COR-L47 (cell line): ENCODE measurements around the gene KLHDC8B.

Experiments used
- DNase-seq: peaks from one replicate; lab custom pipeline; 2025; lab: John Stamatoyannopoulos, UW

The KLHDC8B gene

DNA sequence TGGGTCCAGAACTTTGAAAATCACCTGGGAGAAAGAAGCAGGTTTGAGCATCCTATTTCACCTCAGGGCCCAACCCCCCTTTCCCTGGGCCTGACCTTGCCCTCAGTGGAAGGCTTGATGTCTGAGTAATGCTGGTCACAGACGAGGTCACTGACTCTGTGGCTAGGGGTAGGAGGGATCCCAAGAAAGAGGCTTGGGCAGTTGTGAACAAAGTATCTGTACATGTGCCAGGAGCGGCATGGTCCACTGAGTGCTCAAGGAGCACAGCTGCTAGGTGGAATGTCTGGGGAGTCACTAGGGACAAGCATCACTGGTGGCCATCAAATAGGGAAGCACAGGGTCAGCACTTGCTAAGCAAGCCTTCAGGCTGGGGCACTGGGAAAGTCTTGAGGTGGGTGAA, 12.6 kb upstream of the KLHDC8B start:
- DNase-seq: no peak

GRCh38 chr3:49161197-49161596, 10.2 kb upstream of the KLHDC8B start:
- no peak for DNase-seq

DNA sequence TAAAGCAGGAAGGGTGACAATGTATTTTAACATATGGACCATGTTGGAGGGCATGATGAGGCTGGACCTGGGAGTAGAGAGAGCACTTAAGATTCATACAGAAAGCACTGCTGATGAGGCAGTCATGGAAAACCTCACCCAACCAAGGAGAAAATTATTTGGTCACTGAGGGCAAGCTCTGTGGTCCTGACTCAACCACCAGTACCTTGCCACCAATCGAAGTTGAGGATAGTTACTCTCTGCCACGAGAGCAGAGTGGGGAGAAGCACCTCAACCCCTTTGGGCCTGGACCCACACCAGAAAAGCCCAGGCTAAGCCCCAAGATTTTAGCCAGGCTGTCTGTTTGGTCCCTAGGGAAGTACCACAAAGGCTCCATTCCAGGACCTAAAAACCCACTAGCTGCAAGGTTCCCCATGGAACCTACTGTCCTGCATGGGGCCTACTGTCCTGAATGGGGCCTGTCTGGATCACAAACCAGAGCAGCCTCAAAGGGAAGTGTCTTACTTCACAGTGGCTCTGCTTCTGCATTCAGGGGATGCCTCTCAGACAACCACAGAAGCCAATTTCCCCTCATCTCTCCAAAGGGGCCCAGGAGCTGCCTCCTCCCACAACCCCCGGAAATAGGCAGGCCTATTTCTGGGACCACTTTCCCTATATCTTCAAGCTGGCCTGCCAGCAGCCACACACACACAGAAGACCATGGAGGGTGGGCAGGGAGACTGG, 9.4 kb upstream of the KLHDC8B start:
- no peak for DNase-seq

DNA sequence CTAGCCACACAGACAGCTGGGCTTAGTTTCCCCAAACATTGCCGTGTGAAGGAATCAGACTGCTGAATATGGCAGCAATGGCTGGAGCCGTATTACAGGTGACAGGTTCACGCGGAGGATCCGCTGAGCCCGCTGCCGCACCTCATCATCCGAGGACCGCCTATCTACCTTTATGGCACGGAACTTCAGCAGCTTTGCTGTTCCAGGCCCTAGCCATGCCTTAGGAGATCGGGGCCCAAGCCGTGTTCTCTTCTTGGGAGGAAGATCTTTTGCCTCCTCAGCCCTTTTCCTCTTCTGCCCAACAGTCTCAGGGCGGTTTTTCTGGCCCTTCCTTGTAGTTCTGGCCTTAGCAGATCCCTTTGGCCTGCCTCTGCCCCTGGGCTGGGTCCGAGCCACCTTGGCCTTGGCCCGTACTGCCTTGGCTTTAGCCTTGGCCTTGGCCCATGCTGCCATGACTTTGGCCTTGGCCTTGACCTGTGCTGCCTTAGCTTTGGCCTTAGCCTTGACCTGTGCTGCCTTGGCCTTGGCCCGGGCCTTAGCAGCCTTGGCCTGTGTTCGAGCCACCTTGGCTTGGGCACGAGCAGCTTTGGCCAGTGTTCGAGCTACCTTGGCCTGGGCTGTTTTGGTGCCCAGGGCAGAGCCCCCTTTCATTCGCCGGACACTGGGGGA, 8.5 kb upstream of the KLHDC8B start:
- no peak for DNase-seq

DNA sequence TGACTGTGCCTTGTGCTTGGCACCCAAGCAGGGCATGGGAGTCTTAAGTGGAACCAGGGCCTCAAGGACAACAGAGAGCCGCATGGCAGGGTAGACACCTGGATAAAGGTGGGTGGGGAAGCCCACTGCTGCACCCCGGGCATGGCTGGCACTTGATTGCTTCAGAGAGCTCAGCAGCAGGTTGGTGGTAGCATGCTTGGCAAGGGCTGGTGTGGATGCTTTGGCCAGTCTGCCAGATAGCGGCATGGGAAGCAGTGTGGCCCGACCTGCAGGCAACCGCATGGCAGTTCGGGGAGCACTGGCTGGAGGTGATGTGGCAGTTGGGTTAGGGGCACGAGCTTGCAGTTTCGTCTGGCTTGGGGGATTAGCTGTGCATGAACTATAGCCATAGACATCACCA, 7.8 kb upstream of the KLHDC8B start:
- DNase-seq: no peak

DNA sequence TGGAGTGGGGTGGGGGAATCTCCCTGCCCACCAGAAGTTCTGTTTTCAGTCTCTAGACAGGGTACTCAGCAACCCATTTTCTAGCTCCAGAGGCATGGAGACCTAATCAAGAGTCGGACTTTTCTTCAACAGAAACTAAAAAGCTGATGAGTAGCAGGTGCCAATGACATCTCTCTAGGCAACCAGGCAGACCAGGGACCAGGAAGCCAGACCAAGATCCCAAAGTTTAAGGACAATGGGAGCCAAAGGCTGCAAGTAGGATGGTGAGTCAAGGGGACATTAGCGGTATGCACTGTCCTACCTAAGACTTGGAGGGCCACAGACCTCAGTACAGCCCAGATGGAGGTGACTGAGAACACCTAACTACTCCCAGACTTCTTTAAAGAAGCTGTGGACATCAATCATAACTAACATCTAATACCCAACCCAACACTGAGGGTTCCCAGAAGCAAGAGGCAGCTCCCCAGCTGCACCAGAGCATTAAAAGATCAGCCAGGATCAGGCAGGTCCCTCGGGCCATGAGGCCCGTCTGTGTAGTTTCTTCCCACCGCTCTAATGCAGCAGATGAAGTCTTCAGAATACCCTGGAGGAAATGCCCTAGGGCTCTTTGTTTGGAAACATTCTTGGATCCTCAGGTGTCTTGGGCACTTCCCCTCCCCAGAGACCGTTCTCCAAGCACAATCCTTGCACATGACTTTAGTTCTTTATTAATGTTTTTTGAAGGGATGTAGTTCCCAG, 6.2 kb upstream of the KLHDC8B start:
- DNase-seq: no peak

DNA sequence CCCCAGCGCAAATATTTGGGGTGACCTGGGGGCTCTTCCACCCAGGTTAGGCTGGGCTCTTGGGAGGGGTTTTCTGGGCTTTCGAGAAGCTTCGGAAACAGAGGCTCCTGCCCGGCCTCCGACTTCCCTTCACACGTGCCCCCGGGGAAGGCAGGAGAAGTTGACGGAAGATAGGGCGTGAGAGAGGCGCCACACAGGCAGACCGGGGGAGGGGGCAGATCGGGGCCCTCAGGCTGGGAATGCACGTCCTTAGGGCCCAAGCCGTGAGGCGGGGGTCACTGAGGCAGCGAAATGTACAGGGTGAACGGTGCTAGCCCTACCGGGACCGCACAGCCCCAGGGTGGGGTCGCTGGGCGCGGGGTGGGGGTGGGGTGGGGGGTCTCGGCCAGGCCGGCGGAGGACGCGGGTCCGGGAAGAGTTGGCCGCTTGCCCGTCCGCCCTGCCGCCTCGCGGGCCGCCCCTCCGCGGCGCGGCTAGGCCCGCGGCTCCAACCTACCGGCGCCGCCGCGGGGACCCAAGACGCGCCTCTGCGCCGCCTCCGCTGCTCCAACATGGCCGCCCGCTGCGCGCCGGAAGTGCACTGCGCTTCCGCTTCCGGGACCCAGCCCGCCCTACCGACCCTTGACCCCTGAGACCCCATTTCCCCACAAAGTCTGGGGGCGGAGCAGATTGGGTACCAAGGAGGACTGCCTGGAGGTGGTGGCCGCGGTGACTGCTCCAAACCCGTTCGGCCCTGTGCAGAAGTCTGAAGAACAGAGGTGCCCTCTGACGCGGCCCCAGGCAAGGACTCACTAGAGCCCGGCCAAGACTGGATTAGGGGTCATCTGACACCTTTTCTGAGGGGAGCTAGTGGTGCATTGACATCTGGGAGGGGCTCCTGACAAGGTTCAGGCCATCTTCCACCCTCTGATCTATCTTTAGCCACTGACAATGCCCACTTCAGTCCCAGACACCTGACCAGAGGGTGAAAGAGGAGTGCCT, 5.3 kb upstream of the KLHDC8B start, which contains the start of gene CCDC71:
CCDC71 (minus strand) TSS at position 561 of the 981 bp plus-strand sequence. CDS start 2,123 bp downstream, outside the sequence.
- DNase-seq: peak; percentile 58

DNA sequence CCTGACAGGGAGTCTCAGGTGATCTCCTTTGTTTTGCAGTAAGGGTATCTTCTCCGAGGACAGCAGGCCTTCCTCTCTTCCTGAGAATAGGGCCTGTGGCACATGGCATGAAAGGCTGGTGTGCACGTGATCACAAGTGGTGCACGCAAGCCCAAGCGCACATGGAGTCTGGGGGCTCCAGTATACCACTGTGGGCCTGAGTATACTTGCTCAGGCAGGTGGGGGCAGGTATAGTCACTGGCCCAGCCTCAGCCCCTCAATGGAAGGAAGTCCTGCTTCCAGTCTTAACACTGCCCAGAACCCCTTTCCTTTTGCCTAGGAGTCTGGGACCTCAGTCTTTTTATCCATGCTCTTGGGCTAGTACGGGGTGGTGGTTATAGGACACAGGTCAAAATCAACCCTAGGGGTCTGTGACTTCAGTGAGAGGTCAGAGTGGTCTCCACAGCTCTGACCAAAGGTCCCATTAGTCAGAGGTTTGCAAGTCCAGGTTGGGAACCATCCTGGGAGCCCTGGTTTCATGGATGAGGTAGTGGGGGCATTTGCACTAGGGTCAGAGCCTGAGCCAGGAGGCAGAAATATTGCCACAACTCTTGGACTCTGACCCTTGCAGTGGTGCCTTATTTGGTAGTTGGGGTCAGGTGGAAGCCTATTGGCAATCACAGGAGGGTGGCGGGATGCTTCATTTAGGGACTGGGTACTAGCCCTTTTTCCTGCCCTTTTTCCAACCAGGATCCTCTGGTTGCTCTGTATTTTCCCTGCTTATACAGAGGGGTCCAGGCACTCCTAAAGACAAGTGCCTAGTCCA, 4.4 kb upstream of the KLHDC8B start:
- DNase-seq: no peak

DNA sequence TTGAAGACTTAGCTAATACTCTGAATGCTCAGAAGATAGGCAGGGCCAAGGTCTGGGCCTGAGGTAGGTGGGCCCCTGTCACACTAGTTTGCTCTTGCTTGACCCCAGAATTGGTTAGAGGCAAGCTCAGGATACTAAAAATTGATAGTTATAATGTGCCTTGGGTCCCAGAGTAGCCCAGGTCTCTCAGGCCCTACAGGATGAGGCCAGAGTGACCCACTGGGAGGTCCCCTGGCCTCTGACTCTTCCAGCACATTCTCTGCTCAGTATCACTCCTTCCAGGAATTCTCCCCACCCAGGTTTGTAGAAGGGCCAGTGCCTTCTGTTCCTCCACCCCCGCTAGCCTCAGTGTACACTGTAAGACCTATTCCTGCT, 667 bp upstream of the KLHDC8B start:
- no peak for DNase-seq

GRCh38 chr3:49171775-49172500, 540 bp downstream of the KLHDC8B start:
- no peak for DNase-seq

DNA sequence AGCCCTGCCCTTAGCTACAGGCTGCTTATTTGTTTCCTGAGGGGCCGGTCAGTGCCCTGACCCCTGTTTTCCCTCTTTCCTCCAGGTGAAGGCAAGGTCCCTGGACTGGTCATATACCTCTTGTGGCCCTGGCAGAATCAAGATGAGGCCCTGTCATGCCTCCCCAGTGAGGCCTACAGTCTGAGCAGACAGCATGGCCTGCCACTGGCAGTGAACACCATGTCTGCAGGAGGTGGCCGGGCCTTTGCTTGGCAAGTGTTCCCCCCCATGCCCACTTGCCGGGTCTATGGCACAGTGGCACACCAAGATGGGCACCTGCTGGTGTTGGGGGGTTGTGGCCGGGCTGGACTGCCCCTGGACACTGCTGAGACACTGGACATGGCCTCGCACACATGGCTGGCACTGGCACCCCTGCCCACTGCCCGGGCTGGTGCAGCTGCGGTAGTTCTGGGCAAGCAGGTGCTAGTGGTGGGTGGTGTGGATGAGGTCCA, 1.2 kb downstream of the KLHDC8B start:
- DNase-seq: no peak

DNA sequence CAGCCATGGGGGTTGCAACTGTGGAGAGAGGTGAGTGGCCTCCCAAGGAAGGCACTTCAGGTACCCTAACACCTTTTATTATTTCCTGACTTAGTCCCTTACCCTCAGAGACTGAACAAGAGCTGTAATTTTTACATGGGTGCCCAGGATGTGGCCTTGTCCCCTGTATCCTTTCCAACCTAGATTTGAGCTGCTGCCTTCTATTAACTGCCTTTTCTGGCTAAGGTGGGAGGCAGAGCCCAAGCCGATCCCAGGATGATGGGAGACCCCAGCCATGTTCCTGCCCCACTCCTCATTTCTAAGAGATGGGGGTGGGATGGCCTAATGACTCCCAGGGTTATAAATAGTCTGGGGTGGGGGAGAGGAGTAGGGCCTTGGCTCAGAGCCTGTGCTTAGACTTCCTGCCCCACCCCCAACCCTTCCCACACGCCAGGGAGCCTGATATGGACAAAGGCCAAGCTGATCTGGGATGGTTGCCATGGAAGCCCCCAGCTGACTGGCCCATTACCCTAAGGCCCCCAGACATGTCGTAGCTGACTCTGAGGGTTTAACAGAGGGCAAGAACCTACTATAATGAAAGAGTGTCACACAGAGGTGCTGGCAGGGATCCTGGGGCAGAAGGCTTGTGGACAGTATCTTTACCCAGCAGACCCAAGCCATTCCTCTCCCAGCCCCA, 1.9 kb downstream of the KLHDC8B start:
- peak; percentile 65 for DNase-seq

DNA sequence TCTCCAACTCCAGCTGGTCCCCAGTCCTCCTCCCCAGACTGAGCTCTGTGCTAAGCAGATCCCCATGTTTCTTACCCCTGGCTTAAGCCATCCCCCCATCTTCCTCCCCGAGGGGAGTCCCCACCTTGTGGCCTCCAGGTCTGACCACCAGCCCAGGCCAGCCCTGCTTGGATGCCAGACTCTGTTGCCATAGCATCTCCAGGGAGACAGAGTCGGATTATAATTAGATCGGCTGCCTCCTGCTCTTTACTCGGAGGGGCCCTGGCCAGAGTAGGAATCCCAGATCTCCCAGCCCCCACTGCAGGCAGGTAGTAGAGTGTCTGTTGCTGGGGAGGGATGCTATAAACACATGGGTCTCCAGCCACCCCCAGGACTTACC, 2.4 kb downstream of the KLHDC8B start:
- peak; percentile 45 for DNase-seq

GRCh38 chr3:49174397-49174985, 3.1 kb downstream of the KLHDC8B start:
- DNase-seq: no peak

- no peak for DNase-seq
Measured at GRCh38 chr3:49175530-49175929, 4.1 kb downstream of the KLHDC8B start.

GRCh38 chr3:49177073-49177472, 5.7 kb downstream of the KLHDC8B start:
- DNase-seq: no peak

- DNase-seq: no peak
Measured at GRCh38 chr3:49180116-49180515, 8.7 kb downstream of the KLHDC8B start.

DNA sequence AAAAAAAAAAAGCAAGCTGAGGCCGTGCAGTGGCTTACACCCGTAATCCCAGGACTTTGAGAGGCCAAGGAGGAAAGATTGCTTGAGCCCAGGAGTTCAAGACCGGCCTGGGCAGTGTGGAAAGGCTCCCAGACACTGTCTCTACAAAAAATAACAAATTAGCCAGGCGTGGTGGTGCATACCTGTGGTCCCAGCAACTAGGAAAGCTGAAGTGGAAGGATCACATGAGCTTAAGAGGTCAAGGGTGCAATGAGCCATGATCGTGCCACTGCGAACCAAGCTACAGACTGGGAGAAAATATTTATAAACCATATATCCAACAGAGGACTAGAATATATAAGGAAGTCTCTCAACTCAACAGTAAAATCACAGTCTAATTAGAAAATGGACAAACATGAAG, 10.0 kb downstream of the KLHDC8B start:
- DNase-seq: no peak

GRCh38 chr3:49182682-49183081, 11.3 kb downstream of the KLHDC8B start:
- DNase-seq: no peak
